Right kidney (tissue), 1 donor: ENCODE results near the gene LBH.
"Not testable (repeated sequence)": the region's sequence is repeated elsewhere in the genome, so short reads cannot be mapped to it uniquely, and the experiment has no call there.

Source experiments
- DNase-seq: peaks from one replicate; pipeline ENCODE4 v3.0.0-alpha.2; 2016

Gene LBH

DNA sequence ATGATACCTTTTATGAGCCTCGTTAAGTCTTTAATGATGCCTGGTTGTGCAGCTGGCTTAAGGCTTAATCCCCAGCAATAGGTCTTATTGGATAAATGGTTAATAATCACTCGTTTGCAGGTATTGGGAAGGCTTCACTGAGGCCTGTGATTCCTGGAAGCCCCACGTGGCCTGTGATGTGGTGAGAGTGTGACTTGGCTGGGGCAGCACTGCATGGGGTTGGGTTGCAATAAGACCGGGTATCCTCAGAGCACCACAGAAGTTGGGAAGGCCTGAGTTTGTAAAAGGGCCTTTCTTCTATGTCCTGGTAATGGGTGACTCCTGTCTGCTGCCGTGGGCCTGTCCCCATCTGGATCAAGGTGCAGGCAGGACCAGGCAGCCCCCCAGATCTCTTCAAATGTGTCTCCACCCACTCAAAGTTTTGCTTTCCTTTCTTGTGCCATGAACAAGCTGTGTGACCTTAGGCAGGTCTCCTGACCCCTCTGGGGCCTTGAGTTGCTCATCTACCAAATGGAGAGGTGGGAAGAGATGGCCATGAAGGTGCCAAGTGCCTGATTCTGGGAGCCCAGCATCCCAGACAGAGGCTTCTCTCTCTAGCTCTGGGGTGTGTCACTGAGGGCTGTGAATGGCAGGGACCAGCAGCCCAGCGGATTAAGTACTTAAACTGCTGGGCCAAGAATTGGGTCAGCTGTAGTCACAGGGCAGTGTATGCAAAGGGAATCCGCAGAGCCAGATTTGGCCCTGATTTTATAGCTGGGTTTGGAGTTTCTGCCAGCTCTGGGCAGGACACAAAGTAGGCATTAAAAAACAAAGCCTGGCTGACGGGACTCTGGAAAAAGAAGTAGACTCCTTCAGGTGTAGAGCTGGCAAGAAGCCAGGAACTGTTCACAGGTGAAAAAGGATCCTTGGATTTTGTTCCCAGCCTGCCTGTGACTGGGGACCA lies 24.4 kb downstream of the LBH start:
- no peak for DNase-seq

DNA sequence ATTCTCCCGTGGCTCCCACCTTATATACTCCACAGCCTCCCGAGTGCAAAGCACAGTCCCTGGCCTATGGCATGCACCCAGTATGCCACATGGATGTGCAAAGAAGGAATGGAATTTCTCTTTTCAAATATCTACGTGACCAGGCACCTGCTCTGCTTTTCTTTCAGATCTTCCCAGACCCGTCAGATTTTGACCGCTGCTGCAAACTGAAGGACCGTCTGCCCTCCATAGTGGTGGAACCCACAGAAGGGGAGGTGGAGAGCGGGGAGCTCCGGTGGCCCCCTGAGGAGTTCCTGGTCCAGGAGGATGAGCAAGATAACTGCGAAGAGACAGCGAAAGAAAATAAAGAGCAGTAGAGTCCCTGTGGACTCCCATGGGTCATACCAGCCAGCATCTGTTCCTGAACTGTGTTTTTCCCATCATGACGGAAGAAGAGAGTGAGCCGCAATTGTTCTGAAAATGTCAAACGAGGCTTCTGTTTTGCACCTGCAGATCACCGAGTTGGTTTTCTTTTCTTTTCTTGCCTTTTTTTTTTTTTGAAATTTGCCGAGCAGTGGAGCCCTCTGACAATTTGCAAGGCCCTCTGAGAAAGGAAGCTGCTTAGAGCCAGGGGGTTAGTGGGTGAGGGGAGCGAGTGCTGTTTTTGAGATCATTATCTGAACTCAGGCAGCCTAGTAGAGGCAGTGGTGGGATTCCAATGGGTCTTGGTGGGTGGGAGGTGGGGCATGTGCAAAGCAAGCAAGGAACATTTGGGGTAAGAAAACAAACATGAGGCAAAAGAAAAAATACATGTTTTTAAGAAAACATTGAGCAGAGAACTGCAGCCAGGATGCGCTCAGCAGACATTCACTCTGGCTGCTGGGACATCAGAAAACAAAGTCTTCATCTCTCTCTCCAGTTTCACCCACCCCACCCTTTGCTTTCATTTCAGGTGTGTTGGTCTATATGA lies 26.2 kb downstream of the LBH start:
- no peak for DNase-seq

DNA sequence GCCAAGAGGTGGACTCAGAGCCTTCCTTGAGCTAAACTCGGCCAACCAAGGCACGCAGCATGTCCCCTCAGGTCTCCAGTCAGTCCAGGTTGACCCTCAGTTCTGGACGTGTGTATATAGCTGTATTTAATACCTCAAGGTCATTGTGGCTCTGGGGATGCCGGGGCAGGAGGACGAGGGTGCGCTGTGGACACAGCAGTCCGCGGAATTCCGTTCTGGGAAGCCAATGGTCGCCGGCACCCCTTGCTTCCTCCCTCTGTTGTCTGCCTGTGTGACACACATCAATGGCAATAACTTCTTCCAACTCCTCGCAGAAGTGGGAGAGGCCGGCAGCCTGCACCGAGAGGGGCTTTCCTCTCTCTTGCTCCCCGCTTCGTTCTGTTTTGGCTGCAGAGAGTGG lies 27.7 kb downstream of the LBH start:
- no peak for DNase-seq

DNA sequence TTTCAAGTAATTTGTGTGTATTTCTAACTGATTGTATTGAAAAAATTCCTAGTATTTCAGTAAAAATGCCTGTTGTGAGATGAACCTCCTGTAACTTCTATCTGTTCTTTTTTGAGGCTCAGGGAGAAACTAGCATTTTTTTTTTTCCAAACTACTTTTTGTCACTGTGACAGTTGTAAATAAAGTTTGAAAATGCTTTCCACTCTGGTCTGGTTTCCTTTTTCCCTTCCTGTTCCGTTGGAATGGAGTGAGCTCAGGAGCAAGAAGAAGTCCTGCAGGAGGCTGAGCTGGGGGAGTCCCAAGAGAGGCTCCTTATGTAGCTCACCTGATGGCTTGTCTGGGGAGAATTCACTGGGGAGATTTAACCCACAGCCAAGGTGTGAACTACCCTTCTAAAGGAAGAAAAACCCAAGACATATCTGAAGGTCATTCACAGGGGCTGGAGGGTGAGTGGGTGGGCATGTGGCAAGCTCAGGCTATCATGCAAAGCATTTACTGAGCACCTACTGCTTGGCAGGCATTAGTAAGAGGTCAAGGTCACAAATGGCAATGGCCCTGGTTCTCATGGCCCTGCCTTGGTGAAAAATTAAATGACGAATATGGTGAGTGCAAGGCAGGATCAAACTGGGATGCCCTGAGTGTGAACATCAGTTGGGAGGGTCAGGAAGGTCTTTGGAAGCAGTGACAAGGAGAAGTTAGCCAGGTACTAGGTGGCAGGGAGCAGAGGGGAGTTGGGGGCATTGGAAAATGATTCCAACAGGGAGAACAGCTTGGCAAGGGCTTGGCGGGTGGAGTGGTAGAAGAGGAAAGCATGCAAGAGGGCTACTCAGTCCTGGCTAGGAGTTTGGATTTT lies 28.7 kb downstream of the LBH start:
- DNase-seq: no peak

DNA sequence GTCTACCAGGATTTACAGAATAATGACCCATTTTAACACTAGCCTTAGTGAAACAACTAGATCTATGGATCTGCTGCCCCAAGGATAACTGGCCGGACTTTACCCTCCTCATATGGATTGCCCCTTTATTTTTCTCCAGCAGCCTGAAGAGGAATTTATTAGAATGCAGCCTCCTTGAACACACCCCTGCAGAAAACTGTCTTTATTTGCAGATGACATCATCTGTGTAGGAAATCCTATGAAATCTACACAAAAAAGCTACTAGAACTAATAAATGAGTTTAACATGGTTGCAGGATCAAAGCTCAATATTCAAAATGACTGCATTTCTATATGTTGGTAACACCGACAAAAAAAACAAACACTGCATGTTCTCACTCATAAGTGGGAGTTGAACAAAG lies 29.6 kb downstream of the LBH start:
- DNase-seq: no peak

DNA sequence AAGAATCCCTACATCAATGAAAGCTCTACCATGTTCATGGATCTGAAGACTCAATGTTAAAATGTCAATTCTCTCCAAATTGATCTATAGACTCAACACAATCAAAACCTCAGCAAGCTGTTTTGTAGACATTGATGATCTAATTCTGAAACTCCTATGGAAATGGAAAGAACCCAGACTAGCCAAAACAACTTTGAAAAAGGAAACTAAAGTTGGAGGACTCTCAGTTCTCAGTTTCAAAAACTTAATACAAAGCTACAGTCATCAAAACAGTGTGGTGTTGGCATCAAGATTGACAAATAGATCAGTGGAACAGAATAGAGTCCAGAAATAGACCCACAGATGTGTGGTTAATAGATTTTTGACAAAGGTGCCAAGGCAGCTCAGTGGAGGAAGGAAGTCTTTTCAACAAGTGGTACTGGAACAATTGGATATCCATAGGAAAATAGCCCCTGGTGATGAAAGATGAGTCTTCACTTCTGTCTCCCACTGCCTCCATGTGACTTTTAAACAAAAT lies 30.4 kb downstream of the LBH start:
- no peak for DNase-seq

DNA sequence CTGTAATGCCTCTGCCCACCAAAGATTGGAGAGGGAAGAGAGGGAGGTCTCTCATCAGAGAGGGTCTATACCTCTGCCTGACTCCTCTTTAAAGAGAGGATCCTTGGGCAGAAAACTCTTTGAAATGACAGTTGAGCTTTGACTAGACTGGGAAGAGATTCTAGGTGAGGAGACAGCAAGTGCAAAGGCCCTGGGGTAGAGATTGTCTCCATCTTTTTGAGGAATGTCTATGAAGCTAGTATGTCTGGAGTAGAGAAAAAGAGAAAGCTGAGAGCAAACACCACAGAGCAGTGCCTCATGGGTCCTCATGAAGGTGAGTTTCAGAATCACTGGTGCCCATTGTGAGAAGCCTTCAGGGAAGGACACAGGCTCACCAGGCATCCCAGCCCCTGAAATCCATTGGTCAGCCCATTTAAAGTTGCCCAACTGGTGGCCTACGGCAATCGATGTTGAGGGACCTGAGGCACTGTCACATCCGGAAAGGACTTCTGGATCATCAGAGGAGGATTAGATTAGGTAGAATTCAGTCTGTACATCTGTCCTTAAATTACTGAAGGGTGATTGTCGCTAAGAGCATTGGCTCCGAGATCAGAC lies 31.5 kb downstream of the LBH start:
- DNase-seq: no peak

DNA sequence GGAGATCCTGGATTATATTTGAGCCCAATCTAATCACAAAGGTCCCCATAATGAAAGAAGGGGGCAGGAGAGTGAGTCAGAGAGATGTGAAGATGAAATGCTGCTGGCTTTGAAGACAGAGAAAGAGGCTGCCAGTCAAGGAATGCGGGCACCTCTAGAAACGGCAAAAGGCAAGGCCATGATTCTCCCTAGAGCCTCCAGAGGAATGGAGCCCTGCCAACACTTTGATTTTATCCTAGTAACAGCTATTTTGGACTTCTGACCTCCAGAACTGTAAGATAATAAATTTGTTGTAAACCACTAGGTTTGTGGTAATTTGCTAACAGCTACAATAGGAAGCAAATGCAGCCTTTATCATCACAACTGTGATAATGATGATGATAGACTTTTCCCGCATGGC lies 32.9 kb downstream of the LBH start:
- DNase-seq: no peak

DNA sequence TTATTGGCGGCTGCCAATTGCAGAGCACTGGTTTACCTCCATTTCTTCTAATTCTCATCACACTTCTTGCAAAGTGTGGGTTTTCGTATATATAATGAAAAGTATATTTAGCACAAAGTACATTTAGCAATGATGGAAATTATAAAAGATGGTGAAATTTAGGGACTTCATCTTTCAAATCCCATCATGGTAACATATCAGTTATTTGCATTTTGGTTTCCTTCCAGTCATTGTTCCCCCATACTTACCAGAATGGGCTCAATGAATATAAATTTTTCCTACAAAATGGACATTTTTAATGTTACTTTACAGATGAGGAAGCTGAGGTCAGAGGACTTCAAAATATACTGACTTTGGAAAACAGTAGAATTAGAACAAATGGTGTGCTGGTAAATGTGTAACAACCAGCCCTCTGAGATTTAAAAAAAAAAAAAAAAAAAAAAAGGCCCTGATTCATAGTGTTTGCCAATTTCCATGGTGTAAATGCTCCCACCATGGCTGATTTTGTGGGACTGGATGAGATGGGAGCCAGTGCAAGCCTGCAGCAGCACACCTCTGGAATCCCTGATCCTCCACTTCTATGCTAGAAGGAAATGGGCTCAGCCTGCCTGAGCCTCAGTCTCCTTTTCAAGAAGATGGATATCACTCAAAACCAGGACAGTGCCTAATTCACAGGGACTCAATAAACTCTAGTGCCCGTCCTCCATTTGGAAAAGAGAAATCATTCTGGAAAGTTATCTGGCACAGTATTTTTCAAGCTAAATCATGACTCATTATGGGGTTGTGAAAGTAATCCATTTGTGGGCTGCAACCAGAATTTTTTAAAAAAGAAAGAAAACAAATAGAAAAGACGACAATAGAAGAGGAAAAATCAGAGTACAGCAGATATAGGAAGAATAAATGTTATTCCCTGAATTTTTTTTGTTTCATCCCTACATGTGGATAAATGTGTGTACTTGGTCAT lies 34.0 kb downstream of the LBH start:
- no peak for DNase-seq

DNA sequence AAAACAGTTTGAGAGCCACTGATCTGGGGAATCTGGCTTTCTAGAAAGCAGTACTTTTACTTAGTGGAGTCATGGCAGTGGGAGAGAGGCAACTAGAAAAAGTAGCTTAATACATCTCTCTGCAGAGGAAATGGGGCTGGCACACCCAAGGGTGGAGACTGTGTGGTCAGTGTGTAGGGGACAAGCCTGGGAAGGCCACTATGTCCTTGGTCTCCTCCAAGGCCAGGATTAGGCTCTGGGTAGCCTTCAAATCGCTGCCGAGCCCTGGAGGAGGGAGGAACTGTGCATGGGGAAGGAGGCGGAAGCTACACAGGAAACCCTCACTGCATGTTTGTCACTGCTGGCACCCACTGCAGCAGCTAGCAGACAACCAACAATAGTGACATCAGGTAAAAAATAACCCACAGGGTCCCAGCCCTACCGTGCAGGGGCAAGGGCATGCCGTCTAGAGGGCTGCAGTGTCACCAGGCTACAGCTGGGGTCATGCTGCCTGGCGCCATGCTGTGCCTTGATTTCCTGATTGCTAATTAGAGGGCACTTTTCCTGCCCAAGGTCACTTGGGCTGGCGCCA lies 34.8 kb downstream of the LBH start:
- DNase-seq: no peak

DNA sequence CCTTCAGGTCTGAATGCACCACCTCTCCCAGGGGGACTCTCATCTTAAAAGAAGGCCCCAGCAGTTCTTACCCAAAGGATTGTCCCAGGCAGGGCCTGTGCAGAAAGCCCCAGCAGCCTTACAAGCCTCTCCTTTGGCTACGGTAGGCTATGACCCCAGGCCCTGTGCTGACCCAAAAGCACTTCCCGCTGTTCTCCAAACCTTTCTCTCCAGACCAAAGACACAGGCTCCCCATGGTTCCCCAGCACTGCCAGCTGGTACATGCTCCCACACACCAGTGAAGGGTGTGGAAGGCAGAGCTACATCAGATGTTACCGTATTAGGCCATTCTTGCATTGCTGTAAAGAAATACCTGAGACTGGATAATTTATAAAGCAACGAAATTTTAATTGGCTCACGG lies 35.4 kb downstream of the LBH start:
- DNase-seq: no peak

DNA sequence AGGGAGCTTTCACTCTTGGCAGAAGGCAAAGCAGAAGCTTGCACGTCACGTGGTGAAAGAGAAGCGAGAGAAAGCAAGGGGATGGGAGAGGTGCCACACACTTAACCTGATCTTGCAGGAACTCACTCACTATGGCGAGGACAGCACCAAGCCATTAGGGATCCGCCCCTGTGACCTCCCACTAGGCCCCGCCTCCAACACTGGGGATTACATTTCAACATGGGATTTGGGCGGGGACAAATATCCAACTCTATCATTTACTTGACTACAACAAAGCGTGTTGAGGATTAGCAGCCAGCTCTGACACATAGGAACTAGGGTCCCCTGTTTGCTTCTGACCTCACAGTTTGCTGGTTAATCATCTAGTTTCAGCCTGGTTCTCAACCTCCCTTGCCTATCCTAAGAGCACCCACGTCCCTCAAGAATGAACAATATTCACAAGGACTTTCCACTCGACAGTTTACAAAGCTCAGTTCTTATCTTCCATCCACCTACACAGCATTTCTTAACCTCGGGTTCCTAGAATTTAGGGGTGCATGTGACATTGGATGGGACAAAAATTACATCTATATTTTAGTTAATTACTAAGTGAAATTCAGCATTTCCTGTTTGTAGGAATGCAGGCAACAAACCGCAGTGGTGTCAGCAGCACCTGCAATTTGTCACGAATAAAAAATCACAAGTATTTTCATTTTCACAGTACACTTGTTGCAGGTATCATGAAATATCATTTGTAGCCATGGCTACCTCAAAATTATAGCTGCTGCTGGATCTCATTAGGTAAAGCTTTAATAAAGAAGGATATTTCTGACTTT lies 36.0 kb downstream of the LBH start:
- DNase-seq: no peak

DNA sequence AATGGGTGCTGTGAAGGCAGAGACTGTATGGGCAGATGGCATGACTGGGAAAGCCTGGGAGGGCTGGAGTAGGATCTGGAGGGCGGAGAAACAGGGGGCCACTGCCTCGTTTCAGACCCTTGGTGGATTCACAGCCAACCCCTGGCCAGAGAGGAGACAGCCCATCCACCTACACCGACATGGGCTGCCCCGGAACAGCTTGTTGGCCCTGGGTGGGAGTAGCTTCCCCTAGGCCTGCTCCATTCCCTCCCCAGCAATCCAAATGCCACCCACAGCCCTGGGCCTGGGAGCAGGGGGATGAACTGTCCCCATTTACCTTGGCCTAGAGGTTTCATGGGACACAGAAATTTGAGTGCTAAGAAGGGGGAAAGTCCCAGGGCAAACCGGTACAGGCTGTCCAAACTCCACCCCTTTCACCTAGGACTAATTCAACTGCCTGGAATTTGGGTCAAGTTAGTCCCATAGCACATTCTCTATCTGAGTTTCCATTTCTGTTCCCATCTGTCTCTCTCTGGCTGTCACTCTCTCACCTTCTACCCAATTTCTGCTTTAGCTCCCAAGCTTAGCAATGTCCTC lies 37.0 kb downstream of the LBH start:
- no peak for DNase-seq

DNA sequence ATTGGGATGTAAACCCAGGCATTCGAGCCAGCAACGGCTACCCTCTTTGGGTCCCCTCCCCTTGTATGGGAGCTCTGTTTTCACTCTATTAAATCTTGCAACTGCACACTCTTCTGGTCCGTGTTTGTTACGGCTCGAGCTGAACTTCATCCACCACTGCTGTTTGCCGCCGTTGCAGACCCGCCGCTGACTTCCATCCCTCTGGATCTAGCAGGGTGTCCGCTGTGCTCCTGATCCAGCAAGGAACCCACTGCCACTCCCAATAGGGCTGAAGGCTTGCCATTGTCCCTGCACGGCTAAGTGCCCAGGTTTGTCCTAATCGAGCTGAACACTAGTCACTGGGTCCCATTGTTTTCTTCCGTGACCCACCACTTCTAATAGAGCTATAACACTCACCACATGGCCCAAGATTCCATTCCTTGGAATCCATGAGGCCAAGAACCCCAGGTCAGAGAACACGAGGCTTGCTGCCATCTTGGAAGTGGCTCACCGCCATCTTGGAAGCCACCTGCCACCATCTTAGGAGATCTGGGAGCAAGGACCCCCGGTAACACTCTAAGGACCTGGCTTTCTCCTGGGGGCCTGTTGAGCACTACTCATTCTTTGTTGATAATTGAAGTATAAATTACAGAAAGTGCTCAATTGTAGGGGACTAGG lies 37.9 kb downstream of the LBH start:
- DNase-seq: not testable (repeated sequence)

DNA sequence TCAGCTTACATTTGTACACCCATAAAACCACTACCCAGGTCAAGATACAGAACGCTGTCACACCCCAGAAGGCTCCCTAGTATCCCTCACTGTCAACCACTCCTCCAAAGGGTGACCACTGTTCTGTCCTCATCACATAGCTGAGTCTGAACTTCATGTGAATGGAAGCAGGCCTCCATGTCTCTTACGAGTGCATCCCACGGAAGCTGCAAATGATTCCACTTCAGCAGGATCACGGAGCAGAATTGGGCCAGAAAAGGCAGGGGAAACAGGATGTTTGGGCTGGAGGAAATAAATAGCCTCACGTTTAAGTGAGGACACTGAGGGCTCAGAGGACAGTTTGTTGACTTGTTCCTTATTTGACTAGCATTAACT lies 38.4 kb downstream of the LBH start:
- no peak for DNase-seq

DNA sequence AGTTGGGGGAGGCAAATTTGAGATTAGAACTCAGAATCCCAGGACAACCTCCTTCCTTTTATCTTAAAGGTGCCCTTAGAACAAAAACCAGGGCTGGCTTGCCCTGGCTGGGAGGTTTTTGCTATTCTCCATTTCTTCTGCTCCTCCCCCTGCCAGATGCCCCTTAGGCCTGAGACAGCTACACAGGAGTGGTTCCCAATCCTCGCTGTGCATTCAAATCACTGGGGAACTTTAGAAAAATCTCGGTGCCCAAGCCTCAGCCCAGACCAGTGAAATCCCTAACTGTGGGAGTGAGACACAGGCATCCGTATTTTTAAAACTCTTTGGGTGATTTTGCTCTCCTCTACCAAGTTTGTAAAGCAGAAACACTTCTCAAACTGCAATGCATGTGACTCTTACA lies 38.8 kb downstream of the LBH start:
- no peak for DNase-seq

DNA sequence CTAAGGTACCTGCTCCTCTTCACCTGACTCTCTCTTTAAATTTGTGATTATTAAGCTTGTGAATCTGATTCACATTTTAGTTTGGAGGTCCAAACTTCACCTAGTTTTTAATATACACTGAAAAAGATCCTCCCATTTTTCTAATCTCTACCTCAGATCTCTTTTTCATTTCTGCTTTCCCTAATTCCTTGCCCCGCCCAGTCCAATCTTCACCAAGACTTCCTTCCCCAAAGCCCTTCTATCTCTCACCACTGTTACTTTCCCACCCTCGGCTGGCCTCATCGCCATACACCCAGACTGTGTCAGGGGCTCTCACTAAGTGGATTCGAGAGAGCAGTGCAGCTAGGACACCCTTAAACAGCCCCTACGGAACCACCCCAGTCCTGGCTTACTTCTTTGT lies 40.0 kb downstream of the LBH start:
- DNase-seq: no peak

DNA sequence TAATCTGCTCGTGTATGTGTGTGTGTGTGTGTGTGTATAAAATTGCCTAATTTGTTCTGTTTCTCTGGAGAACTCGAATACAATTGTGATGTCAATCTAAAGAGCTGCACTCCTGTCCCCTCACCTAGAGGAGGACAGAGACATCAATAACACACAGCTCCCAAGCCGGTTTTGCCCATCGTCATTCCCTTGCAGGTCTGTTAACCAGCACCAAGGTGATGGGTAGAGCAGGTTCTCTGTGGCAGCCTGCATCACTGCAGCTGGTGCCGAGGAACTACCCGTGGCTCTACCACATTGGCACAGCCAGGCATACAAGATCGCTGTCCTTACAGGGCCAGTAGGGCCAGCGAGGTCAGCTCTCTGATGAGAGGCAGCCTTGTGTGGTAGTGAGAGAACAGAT lies 41.0 kb downstream of the LBH start:
- DNase-seq: no peak
